Measurements from ENCODE around the gene ZNF212. TPM values are rescaled to one million over a fixed set of nuclear protein-coding genes. Genes with fewer than 3 reads are reported as not detected.
A peak's percentile ranks its signal among the peaks of the same experiment; 100 is the strongest.
"Not testable (repeated sequence)": the region's sequence is repeated elsewhere in the genome, so short reads cannot be mapped to it uniquely, and the experiment has no call there.

The ZNF212 gene
- total RNA-seq, 1 donor from 2014 or later, result 16.6 TPM

- peak overlapping the region; percentile 17 for H3K27ac Mint-ChIP-seq
These were observed 1.2 kb downstream of the ZNF212 start for GRCh38 chr7:149240637-149241036.

GRCh38 chr7:149241696-149242095 lies 2.2 kb downstream of the ZNF212 start:
- H3K4me3 Mint-ChIP-seq, result peak overlapping the region; percentile 58
- TF ChIP-seq CTCF (conservative IDR thresholded peaks at IDR 0.05), result no peak

More at GRCh38 chr7:149240637-149241036, 1.2 kb downstream of the ZNF212 start:
- H3K4me3 Mint-ChIP-seq, result peak overlapping the region; percentile 96
- DNase-seq (ENCODE audit: extremely low spot score, unreplicated experiment), result no peak
- TF ChIP-seq CTCF (conservative IDR thresholded peaks at IDR 0.05), result no peak
- H3K27me3 Mint-ChIP-seq, result peaks cover 7% of the 10 kb centered on the region
- peaks cover 6% of the 10 kb centered on the region for H3K9me3 Mint-ChIP-seq
- H3K4me1 Mint-ChIP-seq (ENCODE audit: unreplicated experiment), result peaks cover 19% of the 10 kb centered on the region
- H3K36me3 Mint-ChIP-seq, result peaks cover 16% of the 10 kb centered on the region

GRCh38 chr7:149245244-149245643 lies 5.8 kb downstream of the ZNF212 start:
- H3K27me3 Mint-ChIP-seq, result no peaks in the 10 kb centered on the region
- H3K36me3 Mint-ChIP-seq, result peaks cover 26% of the 10 kb centered on the region
- DNase-seq (ENCODE audit: extremely low spot score, unreplicated experiment), result no peak
- peaks cover 6% of the 10 kb centered on the region for H3K9me3 Mint-ChIP-seq
- H3K4me3 Mint-ChIP-seq, result no peak overlapping the region
- H3K27ac Mint-ChIP-seq, result no peak overlapping the region
- H3K4me1 Mint-ChIP-seq (ENCODE audit: unreplicated experiment), result peaks cover 23% of the 10 kb centered on the region
- TF ChIP-seq CTCF (conservative IDR thresholded peaks at IDR 0.05), result no peak

More at GRCh38 chr7:149241696-149242095, 2.2 kb downstream of the ZNF212 start:
- no peak for DNase-seq (ENCODE audit: extremely low spot score, unreplicated experiment)
- H3K27ac Mint-ChIP-seq, result no peak overlapping the region
- peaks cover 22% of the 10 kb centered on the region for H3K36me3 Mint-ChIP-seq
- H3K27me3 Mint-ChIP-seq, result peaks cover 4% of the 10 kb centered on the region
- peaks cover 6% of the 10 kb centered on the region for H3K9me3 Mint-ChIP-seq
- peaks cover 24% of the 10 kb centered on the region for H3K4me1 Mint-ChIP-seq (ENCODE audit: unreplicated experiment)

GRCh38 chr7:149245744-149246143 lies 6.3 kb downstream of the ZNF212 start:
- no peak overlapping the region for H3K4me3 Mint-ChIP-seq
- H3K27me3 Mint-ChIP-seq, result no peaks in the 10 kb centered on the region
- no peak for DNase-seq (ENCODE audit: extremely low spot score, unreplicated experiment)
- H3K4me1 Mint-ChIP-seq (ENCODE audit: unreplicated experiment), result peaks cover 19% of the 10 kb centered on the region
- no peak for TF ChIP-seq CTCF (conservative IDR thresholded peaks at IDR 0.05)
- H3K9me3 Mint-ChIP-seq, result peaks cover 6% of the 10 kb centered on the region
- peaks cover 22% of the 10 kb centered on the region for H3K36me3 Mint-ChIP-seq
- H3K27ac Mint-ChIP-seq, result no peak overlapping the region

GRCh38 chr7:149248777-149249176 lies 9.3 kb downstream of the ZNF212 start:
- no peak for DNase-seq (ENCODE audit: extremely low spot score, unreplicated experiment)
- Mint-ChIP-seq H3K27ac (no peak overlapping the region), H3K4me1 (ENCODE audit: unreplicated experiment) (peaks cover 13% of the 10 kb centered on the region), H3K9me3 (no peaks in the 10 kb centered on the region), H3K36me3 (peaks cover 22% of the 10 kb centered on the region), H3K27me3 (no peaks in the 10 kb centered on the region), H3K4me3 (no peak overlapping the region)
- TF ChIP-seq CTCF (conservative IDR thresholded peaks at IDR 0.05), result no peak

GRCh38 chr7:149250151-149250550 lies 10.7 kb downstream of the ZNF212 start:
- H3K9me3 Mint-ChIP-seq, H3K27me3 Mint-ChIP-seq: not testable (repeated sequence)

GRCh38 chr7:149251518-149251917 lies 12.1 kb downstream of the ZNF212 start:
- H3K4me1 Mint-ChIP-seq (ENCODE audit: unreplicated experiment); H3K27me3 Mint-ChIP-seq; H3K4me3 Mint-ChIP-seq; DNase-seq (ENCODE audit: extremely low spot score, unreplicated experiment); H3K9me3 Mint-ChIP-seq; H3K27ac Mint-ChIP-seq: not testable (repeated sequence)
- H3K36me3 Mint-ChIP-seq, result peaks cover 17% of the 10 kb centered on the region

More at GRCh38 chr7:149250151-149250550, 10.7 kb downstream of the ZNF212 start:
- Mint-ChIP-seq H3K4me1 (ENCODE audit: unreplicated experiment) (peaks cover 13% of the 10 kb centered on the region), H3K36me3 (peaks cover 18% of the 10 kb centered on the region)
- H3K27ac Mint-ChIP-seq; DNase-seq (ENCODE audit: extremely low spot score, unreplicated experiment); H3K4me3 Mint-ChIP-seq: not testable (repeated sequence)
